ENCODE data around the gene AMBRA1.

- TF ChIP-seq EZH2phosphoT487 (IDR thresholded peaks at IDR 0.05; ENCODE audit: borderline replicate concordance, low read depth, low read length) (no peak), CTCF (conservative IDR thresholded peaks at IDR 0.05; ENCODE audit: low read length) (no peak)
Observed at GRCh38 chr11:46632502-46632901, 38.7 kb upstream of the AMBRA1 start.
